Measurements from ENCODE around the gene ARVCF.

- TF ChIP-seq, protein P1, sequence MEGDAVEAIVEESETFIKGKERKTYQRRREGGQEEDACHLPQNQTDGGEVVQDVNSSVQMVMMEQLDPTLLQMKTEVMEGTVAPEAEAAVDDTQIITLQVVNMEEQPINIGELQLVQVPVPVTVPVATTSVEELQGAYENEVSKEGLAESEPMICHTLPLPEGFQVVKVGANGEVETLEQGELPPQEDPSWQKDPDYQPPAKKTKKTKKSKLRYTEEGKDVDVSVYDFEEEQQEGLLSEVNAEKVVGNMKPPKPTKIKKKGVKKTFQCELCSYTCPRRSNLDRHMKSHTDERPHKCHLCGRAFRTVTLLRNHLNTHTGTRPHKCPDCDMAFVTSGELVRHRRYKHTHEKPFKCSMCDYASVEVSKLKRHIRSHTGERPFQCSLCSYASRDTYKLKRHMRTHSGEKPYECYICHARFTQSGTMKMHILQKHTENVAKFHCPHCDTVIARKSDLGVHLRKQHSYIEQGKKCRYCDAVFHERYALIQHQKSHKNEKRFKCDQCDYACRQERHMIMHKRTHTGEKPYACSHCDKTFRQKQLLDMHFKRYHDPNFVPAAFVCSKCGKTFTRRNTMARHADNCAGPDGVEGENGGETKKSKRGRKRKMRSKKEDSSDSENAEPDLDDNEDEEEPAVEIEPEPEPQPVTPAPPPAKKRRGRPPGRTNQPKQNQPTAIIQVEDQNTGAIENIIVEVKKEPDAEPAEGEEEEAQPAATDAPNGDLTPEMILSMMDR (IDR thresholded peaks at IDR 0.05), result no peak
- no peak for TF ChIP-seq POLR2A (IDR thresholded peaks at IDR 0.05)
Measured at GRCh38 chr22:20036535-20037392, 20.1 kb upstream of the ARVCF start.
